ENCODE results near the gene PDLIM1.

The PDLIM1 gene

GRCh38 chr10:95314192-95314918 lies 23.6 kb upstream of the PDLIM1 start:
- DNase-seq: no peak

GRCh38 chr10:95312986-95313495 lies 22.2 kb upstream of the PDLIM1 start:
- no peak for DNase-seq

GRCh38 chr10:95312257-95312656 lies 21.5 kb upstream of the PDLIM1 start:
- no peak for DNase-seq

GRCh38 chr10:95309958-95310357 lies 19.2 kb upstream of the PDLIM1 start:
- no peak for DNase-seq

- DNase-seq: peak; percentile 18
Measured at GRCh38 chr10:95308389-95309302, 17.8 kb upstream of the PDLIM1 start.

- no peak for DNase-seq
Measured at GRCh38 chr10:95306851-95307250, 16.0 kb upstream of the PDLIM1 start.

GRCh38 chr10:95306318-95306650 lies 15.5 kb upstream of the PDLIM1 start:
- no peak for DNase-seq

- no peak for DNase-seq
Measured at GRCh38 chr10:95305606-95306317, 15.0 kb upstream of the PDLIM1 start.

GRCh38 chr10:95304976-95305375 lies 14.2 kb upstream of the PDLIM1 start:
- no peak for DNase-seq

GRCh38 chr10:95304463-95304862 lies 13.7 kb upstream of the PDLIM1 start:
- no peak for DNase-seq

GRCh38 chr10:95303950-95304349 lies 13.1 kb upstream of the PDLIM1 start:
- no peak for DNase-seq

- no peak for DNase-seq
Measured at GRCh38 chr10:95303535-95303934, 12.7 kb upstream of the PDLIM1 start.

- DNase-seq: no peak
Measured at GRCh38 chr10:95300022-95300539, 9.3 kb upstream of the PDLIM1 start.

- no peak for DNase-seq
Measured at GRCh38 chr10:95297402-95297801, 6.6 kb upstream of the PDLIM1 start.

GRCh38 chr10:95296764-95297163 lies 6.0 kb upstream of the PDLIM1 start:
- DNase-seq: no peak

- DNase-seq: peak; percentile 64
Measured at GRCh38 chr10:95295031-95295755, 4.4 kb upstream of the PDLIM1 start.

GRCh38 chr10:95293631-95294030 lies 2.8 kb upstream of the PDLIM1 start:
- DNase-seq: no peak

- no peak for DNase-seq
Measured at GRCh38 chr10:95291365-95292039, 699 bp upstream of the PDLIM1 start.

- no peak for DNase-seq
Measured at GRCh38 chr10:95289921-95290421, 832 bp downstream of the PDLIM1 start.

GRCh38 chr10:95289003-95289920 lies 1.5 kb downstream of the PDLIM1 start:
- no peak for DNase-seq

Measured in activated CD4-positive, alpha-beta T cell treated with anti-CD3 and anti-CD28 coated beads, Interleukin-2, amount 50 U/mL, for 16 hours (primary cell).